A673 (cell line): Measurements from ENCODE around the gene PMPCA.

Experiments
- EZH2 ChIP-seq: fragments of 200-600 bp; sonication (generic); IDR thresholded peaks from 2 replicates; pipeline ENCODE4 v1.6.1; 2017; ENCODE audit warnings: borderline replicate concordance, low read depth, mild to moderate bottlenecking, mixed read lengths, antibody characterized with exemption, low read length; ENCODE audit not compliant: poor library complexity, severe bottlenecking
- TF ChIP-seq, protein P1 (sequence below): fragments of 300-800, 200-600 bp; sonication (generic); conservative IDR thresholded peaks from 2 replicates; pipeline ENCODE4 v1.5.1; 2017; ENCODE audit warnings: low read depth, mild to moderate bottlenecking, antibody characterized with exemption, low read length, moderate library complexity, mixed read lengths

DNA sequence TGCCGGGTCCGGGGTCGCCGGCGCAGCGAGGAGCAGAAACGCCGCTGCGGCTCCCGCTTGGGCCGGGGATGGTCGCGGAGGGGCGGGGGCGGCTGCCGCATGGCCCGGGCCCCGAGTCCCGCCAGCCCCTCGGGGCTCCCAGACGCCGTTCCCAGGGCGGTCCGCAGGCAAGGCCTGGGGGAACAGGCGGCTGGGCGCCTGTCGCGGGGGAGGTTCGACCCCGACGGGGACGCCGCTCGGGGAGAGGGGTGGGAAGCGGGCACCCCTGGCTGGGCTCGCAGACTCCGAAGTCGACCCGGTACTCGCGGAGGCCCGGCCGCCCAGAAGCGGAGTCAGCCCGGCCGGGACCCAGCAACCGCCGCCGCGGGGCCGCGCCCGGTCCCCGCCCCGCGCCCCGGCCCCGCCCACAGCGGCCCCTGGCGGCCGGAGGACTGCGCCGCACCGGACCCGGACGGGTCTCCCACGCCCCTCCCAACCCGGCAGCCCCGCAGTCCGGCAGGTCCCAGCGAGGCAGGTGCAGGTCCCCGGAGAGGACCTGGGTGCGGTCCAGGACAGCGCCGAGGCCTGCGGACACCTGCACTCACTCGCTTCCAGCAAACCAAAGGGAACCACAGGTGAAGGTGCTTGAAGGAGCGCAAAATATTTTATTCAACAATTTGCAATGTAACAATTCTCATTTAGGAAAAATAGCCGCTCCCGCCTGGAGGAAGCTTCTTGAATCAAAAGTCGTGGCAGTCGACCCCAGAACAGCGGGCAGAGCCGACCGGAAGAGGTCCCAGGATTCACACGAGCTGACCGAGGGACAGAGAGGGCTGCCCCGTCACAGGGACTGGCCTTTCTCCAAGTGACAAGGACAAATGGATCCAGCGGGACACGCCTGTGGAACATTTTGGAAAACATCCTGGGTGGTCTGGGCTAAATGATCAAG is 29.3 kb downstream of the PMPCA start, which contains the start of gene INPP5E:
- no peak for TF ChIP-seq EZH2
- TF ChIP-seq, protein P1, sequence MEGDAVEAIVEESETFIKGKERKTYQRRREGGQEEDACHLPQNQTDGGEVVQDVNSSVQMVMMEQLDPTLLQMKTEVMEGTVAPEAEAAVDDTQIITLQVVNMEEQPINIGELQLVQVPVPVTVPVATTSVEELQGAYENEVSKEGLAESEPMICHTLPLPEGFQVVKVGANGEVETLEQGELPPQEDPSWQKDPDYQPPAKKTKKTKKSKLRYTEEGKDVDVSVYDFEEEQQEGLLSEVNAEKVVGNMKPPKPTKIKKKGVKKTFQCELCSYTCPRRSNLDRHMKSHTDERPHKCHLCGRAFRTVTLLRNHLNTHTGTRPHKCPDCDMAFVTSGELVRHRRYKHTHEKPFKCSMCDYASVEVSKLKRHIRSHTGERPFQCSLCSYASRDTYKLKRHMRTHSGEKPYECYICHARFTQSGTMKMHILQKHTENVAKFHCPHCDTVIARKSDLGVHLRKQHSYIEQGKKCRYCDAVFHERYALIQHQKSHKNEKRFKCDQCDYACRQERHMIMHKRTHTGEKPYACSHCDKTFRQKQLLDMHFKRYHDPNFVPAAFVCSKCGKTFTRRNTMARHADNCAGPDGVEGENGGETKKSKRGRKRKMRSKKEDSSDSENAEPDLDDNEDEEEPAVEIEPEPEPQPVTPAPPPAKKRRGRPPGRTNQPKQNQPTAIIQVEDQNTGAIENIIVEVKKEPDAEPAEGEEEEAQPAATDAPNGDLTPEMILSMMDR: peak; percentile 53
